ENCODE measurements around the gene LILRA1. TPM values are rescaled to one million over a fixed set of nuclear protein-coding genes. Genes with fewer than 3 reads are reported as not detected.
A peak's percentile ranks its signal among the peaks of the same experiment; 100 is the strongest.
"Not testable (repeated sequence)": the region's sequence is repeated elsewhere in the genome, so short reads cannot be mapped to it uniquely, and the experiment has no call there.

Gene LILRA1
- total RNA-seq, 6 donors from 2014 or later = 0.69 to 14.5 (median 4.0) TPM

DNA sequence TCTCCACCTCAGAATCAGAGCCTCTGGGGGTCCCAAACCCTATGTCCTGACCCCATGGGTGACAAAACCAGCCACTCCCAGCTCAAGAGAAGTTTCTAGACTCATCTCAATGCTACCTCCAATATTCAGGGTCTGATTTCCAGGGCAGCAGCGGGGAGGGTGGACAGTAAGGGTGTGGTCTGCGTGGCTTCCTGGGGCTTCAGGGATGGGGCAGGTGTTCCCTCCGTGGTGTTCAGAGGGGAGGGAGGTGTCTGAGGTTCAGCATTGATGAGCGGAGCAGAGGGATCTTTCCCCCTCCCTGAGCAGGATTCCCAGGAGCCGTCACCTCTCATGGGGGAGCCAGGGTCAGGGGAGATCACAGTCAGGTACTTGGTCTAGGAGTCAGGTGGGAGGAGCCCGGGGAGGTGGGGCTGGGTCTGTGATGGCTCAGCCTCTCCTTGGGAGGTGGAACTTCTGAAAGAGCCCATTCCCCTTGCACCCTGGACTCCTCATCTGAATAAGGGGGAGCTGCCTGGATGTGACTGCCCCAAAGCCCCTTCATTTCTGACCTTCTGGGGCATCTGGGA, 16.9 kb upstream of the LILRA1 start:
- TF ChIP-seq, protein P1, sequence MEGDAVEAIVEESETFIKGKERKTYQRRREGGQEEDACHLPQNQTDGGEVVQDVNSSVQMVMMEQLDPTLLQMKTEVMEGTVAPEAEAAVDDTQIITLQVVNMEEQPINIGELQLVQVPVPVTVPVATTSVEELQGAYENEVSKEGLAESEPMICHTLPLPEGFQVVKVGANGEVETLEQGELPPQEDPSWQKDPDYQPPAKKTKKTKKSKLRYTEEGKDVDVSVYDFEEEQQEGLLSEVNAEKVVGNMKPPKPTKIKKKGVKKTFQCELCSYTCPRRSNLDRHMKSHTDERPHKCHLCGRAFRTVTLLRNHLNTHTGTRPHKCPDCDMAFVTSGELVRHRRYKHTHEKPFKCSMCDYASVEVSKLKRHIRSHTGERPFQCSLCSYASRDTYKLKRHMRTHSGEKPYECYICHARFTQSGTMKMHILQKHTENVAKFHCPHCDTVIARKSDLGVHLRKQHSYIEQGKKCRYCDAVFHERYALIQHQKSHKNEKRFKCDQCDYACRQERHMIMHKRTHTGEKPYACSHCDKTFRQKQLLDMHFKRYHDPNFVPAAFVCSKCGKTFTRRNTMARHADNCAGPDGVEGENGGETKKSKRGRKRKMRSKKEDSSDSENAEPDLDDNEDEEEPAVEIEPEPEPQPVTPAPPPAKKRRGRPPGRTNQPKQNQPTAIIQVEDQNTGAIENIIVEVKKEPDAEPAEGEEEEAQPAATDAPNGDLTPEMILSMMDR (IDR thresholded peaks at IDR 0.05) = no peak
- TF ChIP-seq POLR2AphosphoS5 (IDR thresholded peaks at IDR 0.05) (no peak), POLR2A (IDR thresholded peaks at IDR 0.05) (no peak), EP300 (IDR thresholded peaks at IDR 0.05) (no peak)
- WGBS, 2 donors = 71% methylated on average over 6 of the region's 6 CpGs

DNA sequence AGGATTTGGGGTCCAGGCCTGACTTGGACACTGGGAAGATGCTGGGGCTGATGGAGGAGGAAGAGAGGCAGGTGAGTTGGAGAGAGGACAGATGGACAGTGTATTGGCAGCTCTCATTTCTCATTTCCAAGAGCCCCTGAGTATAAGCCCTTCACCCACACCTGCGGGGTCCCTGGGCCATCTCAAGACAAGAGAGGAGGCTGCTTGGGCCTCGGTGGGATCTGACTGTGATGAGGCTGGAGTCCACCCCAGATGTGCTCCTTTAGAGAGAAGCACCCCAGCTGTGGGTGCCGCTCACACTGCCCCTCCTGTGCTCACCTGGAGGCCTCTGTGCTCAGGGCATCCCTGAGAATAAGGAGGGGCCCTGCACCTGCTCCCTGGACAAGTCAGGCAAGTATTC, 16.1 kb upstream of the LILRA1 start:
- TF ChIP-seq POLR2AphosphoS5 (IDR thresholded peaks at IDR 0.05) (no peak), POLR2A (IDR thresholded peaks at IDR 0.05) (no peak), EP300 (IDR thresholded peaks at IDR 0.05) (no peak)
- TF ChIP-seq, protein P1 (IDR thresholded peaks at IDR 0.05) = no peak
- WGBS, 2 donors = 67 to 83% methylated on average over 1 to 3 of the region's 3 CpGs
- H3K36me3 ChIP-seq = no peaks in the 10 kb centered on the region
- H3K27ac ChIP-seq = no peak overlapping the region
- no peak overlapping the region for H3K4me3 ChIP-seq
- no peak for DNase-seq
- ATAC-seq (ENCODE audit: low FRiP score in 2 of 2) = no peak
- no peaks in the 10 kb centered on the region for H3K4me1 ChIP-seq
- peaks cover 0 to 5% (median 0%) of the 10 kb centered on the region in 4 donors for H3K27me3 ChIP-seq
- no peaks in the 10 kb centered on the region for H3K9me3 ChIP-seq

More for the DNA sequence above, 16.9 kb upstream of the LILRA1 start:
- no peaks in the 10 kb centered on the region for H3K36me3 ChIP-seq
- no peak overlapping the region for H3K27ac ChIP-seq
- H3K27me3 ChIP-seq = peaks cover 0 to 5% (median 0%) of the 10 kb centered on the region in 4 donors
- DNase-seq (no peak), ATAC-seq (ENCODE audit: low FRiP score in 2 of 2) (peak in 1 of 2 donors; percentile 60)
- no peaks in the 10 kb centered on the region for H3K4me1 ChIP-seq
- H3K9me3 ChIP-seq = no peaks in the 10 kb centered on the region
- H3K4me3 ChIP-seq = no peak overlapping the region

DNA sequence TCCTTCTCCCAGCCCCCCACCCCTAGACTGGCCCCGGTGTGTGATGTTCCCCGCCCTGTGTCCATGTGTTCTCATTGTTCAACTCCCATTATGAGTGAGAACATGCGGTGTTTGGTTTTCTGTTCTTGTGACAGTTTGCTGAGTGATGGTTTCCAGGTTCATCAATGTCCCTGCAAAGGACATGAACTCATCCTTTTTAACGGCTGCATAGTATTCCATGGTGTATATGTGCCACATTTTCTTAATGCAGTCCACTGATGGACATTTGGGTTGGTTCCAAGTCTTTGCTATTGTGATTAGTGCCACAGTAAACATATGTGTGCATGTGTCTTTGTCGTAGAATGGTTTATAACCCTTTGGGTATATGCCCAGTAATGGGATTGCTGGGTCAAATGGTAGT, 15.2 kb upstream of the LILRA1 start:
- not testable (repeated sequence) for H3K4me1 ChIP-seq; H3K36me3 ChIP-seq; H3K9me3 ChIP-seq; DNase-seq; H3K27me3 ChIP-seq; H3K27ac ChIP-seq; H3K4me3 ChIP-seq; ATAC-seq (ENCODE audit: low FRiP score in 2 of 2)
- 88 to 89% methylated on average over 5 of the region's 5 CpGs for WGBS, 2 donors

DNA sequence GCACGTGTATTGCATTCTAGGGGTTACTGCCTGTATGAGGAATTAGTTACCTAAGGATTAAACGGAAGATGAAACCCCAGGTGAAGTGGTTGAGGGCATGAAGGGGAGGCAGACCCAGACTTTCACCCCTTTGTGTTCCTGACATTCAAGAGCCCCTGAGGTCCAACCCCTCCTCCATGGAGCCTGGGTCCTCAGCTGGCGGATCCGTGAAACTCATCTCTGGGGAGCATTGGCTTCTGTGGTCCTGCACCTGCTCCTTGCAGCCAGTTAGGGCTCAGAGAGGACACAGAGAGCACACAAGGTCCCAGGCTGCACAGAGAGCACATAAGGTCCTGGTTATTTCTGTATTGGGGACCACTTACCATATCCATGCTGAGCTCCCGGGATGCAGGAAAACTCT, 7.0 kb upstream of the LILRA1 start:
- no peak for DNase-seq

DNA sequence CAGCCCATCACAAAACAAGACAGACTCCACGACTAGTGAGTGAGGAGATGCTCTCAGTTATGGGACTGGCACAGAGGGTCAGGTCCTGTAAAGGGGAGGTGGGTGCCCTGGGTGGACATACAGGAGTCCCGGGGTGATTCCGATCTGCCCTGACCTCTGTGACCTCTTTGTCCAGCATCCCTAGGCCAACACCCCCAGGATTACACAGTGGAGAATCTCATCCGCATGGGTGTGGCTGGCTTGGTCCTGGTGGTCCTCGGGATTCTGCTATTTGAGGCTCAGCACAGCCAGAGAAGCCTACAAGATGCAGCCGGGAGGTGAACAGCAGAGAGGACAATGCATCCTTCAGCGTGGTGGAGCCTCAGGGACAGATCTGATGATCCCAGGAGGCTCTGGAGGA, 6.4 kb upstream of the LILRA1 start:
- Histone ChIP-seq H3K27ac (no peak overlapping the region), H3K27me3 (no peaks in the 10 kb centered on the region), H3K9me3 (peaks cover 0 to 7% (median 3%) of the 10 kb centered on the region in 4 donors), H3K4me1 (no peaks in the 10 kb centered on the region), H3K36me3 (no peaks in the 10 kb centered on the region), H3K4me3 (no peak overlapping the region)
- ATAC-seq (ENCODE audit: low FRiP score in 2 of 2) (no peak), DNase-seq (no peak)
- TF ChIP-seq, protein P1 (IDR thresholded peaks at IDR 0.05) = no peak
- TF ChIP-seq EP300 (IDR thresholded peaks at IDR 0.05) (no peak), POLR2AphosphoS5 (IDR thresholded peaks at IDR 0.05) (no peak), POLR2A (IDR thresholded peaks at IDR 0.05) (no peak)
- 64 to 77% methylated on average over 5 to 7 of the region's 7 CpGs for WGBS, 2 donors

More for the DNA sequence above, 7.0 kb upstream of the LILRA1 start:
- H3K27ac ChIP-seq = no peak overlapping the region
- H3K36me3 ChIP-seq = no peaks in the 10 kb centered on the region
- TF ChIP-seq POLR2A (IDR thresholded peaks at IDR 0.05) = no peak
- TF ChIP-seq, protein P1 (IDR thresholded peaks at IDR 0.05) = no peak
- TF ChIP-seq POLR2AphosphoS5 (IDR thresholded peaks at IDR 0.05) = no peak
- no peak for TF ChIP-seq EP300 (IDR thresholded peaks at IDR 0.05)
- peaks cover 0 to 7% (median 3%) of the 10 kb centered on the region in 4 donors for H3K9me3 ChIP-seq
- no peaks in the 10 kb centered on the region for H3K4me1 ChIP-seq
- no peak for ATAC-seq (ENCODE audit: low FRiP score in 2 of 2)
- WGBS, 2 donors = 60 to 65% methylated on average over 5 of the region's 5 CpGs
- H3K27me3 ChIP-seq = no peaks in the 10 kb centered on the region
- no peak overlapping the region for H3K4me3 ChIP-seq

DNA sequence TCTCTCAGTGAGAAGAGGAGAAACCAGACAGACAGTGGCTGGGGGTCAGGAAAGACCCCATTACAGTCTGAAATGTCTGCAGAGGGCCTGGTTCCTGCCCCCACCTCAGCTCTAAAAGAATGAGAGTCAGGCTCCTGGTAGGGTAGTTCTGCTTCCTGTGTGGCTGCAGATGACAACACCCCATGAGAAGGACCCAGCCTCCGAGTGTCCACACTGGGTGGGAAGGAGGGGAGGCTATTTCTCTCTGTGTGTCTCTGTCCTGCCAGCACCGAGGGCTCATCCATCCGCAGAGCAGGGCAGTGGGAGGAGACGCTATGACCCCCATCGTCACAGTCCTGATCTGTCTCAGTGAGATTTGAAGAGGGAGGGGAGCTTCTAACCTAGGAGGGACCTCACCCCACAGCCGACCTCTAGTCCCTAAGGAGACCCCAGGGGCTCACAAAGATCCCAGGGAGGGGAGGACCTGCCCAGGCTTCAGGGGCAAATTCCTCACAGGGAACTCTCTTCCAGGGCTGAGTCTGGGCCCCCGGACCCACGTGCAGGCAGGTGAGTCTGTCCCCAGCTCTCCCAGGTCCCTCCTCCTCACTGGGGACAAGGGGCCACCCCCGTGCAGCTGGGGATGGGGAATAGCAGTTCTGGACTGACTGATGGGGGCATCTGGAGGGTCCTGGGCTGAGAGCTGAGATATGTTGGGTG, 647 bp downstream of the LILRA1 start:
- not testable (repeated sequence) for H3K27me3 ChIP-seq, DNase-seq, H3K36me3 ChIP-seq, H3K4me1 ChIP-seq, H3K9me3 ChIP-seq
- peak; percentile 58 to 64 for ATAC-seq (ENCODE audit: low FRiP score in 2 of 2)
- Histone ChIP-seq H3K4me3 (peak overlapping the region in 3 of 4 donors; percentile 9 to 32 (median 17)), H3K27ac (peak overlapping the region in 2 of 4 donors; percentile 69 to 72)
- WGBS, 2 donors = 62 to 68% methylated on average over 3 to 9 of the region's 9 CpGs

Data from upper lobe of left lung (tissue), 6 donors.